ENCODE measurements around the gene PPFIA4.

Gene PPFIA4

DNA sequence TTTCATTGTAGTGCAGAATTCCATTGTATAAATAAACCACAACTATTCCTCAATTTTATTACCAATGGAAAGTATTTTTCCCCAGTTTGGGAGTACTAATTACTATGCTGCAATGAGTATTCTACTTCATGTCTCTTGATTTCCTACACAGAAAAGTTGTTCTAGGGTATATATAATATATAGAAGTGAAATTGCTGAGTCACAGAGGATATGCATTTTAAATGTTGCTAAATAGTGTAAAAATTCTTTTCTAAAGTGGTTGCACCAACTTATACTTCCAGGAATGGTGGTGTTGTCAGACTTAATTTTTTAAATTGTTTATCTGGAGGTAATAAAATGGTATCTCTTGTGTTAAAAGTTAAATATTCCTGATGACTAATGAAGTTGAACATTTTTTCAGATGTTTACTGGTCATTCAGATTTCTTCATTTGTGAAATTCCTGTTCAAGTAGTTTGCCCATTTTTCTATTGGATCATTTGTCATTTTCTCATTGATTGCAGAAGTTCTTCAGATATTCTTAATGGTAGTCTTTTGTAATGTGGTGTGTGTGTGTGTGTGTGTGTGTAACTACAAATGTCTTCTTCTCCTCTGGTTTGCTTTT is 78.6 kb downstream of the PPFIA4 start:
- no peak for DNase-seq

DNA sequence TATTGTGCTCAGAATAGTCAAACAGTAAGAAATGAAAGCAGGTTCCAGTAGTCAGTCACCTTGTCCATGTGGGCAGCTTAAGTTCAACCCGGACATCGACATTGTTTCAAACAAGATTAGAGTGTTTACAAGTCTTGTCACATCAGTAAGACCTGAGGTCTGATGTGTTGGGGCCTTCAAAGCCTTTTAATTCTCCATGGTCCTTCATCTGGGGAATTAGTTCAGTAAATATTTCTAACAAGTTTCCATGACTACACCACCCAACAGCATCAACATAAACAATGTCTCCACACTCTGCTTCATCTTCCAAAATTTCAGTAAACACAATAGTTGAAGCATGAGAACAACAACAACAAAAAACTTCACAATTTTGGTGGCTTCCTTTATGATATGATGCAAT is 86.2 kb downstream of the PPFIA4 start:
- no peak for DNase-seq

DNA sequence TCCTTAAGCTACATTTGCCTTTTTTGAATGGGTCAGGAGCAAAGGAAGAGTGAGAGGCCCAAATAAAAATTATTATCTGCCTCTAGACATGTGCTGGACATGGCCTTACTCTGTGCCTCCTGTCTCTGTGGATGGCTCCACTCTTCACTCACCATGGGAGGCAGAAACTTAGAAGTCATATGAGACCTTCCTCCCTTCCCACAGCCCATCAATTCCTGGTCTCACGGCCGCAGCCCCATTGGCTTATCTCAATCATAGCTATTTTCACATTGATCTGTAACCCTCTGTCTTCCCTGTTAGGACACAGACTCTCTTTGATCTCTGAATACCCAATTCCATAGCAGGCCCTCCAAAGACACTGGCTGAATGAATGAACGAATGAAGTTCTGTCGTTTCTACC is 87.0 kb downstream of the PPFIA4 start:
- DNase-seq = no peak

DNA sequence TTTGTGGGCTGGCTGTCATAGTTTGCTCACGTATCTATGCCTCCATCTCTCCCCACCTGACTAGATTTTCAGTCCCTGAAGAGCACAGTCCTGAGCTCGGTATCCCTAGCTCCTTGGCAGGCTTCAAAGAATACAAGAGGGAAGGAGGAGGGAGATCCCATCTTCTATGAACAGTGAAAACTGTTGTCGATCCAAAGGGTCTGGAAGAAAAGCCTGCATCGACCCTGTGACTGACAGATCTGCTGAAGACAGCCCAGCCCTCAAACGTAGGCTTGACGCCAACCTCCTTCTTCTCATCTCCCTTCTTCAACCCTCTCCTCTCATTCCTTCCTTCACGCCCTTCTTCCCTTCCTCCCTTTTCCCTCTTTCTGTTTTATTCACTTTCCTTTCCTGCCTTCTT is 87.9 kb downstream of the PPFIA4 start:
- no peak for DNase-seq

DNA sequence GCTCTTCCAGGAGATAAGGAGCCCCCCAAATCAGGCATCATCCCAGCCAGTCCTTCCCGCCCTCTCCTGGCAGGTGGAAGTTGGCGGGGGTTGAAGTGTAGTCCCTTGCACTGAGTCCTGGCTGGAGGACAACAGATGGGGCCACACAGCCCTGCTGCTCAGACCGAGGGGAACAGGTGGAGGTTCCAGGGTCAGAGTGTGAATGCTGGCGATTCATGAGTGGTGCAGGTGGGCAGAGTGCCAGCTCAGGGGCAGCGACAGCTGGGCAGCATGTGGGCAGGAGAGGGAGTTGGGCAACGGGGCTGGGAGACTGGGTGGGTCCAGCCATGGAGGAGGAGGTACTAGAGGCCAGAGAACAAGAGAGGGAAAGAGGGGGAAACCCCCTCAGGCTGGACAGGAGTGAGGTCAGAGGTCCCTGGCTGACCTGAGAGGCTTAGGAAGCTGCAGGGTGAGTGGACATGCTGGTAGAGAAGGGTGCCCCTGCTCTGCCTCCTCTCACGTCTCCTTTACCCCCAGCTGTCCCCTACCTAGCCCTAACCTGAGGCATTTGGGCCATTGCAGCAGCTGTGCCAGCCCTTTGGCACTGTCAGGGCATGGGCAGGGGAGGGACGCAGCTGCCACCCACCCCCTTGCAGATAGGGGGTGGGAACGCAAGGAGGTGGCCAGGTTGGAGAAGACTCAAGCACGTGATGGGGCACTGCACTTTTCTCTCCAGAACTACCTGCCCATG is 90.0 kb downstream of the PPFIA4 start:
- DNase-seq = no peak

DNA sequence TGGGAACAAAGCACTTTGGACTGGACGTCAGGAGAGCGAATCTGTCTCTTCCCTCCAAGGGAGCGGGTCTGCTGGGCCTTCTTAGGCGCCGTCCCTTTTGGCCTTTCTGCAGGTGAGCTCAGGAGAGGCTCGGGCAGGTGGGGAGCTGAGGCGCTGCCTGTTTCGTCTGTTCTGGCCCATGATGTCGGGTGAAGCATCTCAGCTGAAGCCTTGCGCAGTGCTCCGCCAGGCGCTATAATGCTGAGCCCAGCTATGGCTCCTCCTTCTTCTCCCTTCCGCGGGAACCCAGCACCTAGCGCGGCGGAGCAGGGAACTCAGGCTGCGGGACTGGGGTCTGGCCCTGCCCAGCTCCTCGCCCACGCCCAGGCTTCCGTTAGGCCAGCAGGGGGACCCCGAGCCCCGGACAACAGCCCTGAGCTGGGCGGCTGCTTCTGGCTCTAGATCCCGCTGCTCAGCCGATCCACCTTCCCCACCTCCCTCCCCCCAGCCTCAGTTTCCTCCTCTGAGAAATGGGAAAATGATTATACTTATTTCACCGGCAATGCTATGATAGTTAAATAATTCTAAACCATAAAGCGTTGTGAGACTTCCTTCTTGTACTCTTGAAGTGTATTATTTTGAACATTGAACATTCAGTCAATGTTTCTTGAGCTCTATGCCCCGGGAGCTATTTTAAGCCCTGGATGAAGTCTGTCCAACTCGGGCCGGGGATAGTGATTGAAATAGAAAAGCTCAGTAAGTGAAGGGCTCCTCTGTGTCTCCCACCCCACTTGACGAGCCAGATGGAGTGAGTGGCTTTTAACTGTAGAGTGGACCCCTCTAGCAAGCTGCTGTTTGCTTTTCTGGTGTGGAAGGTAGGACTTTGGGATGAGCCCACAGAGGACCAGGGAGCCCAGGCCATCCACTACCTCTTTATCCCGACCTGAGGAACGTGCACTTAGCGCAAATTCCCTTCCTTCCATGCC is 91.6 kb downstream of the PPFIA4 start:
- peak; percentile 12 for DNase-seq

DNA sequence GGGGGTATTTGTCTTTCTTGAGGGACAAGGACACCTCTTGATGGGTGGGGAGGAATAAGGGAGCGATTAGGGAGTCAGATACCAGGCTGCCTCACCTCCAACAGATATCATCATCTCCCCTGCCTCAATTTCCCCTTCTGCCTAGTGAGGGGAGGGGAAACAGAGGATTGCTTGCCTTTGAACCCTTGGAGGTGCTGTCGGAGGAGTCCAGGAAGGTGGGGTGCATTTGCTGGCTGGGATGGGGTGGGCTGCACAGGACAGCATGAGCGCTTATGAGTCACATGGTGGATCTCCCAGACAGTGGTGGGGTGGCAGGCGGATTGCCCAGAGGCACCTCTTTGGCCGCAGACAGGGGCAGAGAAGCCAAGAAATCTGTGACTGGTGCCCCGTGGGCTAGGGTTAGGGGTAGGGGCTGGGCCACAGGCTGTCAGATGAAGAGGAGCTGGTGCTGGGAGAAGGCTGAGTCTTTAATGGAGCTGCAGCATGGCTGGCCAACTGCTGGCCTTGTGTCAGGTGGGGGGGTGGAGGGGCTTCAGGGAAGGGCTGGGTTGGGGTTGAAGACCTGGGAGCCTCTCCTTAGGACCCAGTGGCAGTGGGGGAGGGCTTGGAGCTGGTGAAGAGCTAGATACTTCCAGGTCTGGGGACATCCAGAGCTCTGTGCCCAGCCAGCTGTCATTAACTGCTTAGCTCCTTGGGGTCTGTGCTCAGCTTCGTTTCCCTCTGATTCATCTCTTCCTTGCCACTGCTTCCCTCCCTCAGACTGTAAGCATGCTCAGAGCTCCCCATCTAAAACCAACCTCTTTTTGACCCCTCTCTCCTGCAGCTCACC is 94.2 kb downstream of the PPFIA4 start:
- no peak for DNase-seq

DNA sequence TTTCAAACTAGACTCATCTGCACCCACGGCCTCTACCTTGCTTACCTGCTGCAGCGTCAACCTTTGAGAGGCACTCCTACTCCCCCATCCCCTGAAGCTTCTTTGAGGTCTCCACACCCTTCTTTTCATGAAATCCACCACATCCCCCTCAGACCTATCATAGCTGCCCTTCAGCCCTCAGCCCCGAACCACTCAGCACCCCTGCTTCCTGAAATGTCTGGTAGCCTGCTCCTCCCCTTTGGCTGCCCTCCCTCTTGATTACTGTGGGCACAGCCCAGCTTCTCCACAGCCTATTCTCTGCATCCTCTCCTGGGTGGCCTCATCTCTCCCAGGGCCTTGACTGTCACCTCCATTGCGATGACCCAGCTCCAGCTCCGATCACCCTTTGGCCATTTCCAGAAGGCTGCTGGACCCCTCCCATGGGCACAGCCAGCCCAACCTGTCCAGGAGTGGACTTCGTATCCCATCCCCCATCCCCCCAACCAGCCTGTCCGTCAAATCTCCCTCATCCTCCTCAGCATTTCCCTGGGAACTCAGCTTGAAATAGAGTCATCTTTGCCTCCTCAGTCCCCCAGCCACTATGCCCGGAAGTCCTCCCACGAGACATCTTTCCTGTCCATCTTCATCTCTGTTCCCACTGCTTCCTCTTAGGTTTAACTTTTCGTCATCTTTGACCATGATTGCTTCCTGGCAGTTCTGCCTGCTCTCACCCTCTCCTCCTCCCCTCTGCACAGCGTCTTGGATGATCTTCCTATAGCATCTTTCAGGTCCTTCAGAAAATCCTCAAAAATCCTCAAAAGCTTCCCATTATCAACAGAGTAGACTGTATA is 95.1 kb downstream of the PPFIA4 start:
- no peak for DNase-seq

DNA sequence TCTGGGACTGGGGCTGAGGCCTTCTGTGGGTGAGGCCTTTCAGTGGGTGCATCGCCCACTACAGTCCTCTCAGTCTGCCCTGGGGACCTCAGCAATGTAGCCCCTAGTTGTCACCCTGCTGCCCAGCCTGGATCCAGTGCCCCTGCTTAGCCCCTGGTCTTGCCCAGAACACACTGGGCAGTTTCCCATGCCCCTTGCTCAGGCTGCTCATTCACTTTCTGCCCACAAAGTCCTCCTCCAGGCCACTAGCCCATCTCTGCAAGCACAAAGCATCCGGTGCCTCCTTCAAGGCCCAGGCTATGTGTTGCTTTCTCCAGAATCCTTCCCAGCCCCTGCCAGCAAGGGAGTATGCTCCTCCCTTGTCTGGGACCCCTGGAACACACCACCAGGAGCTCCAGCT is 95.9 kb downstream of the PPFIA4 start:
- no peak for DNase-seq

DNA sequence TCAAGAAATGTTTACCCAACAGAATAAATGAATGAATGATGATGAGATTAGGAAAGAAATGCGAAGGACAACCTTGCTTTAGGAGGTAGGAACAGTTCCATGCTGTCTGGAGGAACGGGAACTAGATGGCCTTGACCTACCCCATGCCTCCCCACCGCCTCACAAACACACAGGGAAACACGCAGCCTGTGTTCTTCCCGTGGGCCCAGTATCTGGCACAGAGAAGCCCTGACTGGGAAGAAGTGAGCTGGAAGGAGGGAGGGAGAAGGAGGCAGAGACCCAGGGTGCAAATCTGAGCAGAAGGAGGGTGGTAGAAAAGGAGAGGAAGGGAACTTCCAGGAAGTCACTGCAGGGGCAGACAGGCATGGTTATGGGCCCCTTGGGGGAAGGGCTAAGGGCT is 97.7 kb downstream of the PPFIA4 start:
- no peak for DNase-seq

DNA sequence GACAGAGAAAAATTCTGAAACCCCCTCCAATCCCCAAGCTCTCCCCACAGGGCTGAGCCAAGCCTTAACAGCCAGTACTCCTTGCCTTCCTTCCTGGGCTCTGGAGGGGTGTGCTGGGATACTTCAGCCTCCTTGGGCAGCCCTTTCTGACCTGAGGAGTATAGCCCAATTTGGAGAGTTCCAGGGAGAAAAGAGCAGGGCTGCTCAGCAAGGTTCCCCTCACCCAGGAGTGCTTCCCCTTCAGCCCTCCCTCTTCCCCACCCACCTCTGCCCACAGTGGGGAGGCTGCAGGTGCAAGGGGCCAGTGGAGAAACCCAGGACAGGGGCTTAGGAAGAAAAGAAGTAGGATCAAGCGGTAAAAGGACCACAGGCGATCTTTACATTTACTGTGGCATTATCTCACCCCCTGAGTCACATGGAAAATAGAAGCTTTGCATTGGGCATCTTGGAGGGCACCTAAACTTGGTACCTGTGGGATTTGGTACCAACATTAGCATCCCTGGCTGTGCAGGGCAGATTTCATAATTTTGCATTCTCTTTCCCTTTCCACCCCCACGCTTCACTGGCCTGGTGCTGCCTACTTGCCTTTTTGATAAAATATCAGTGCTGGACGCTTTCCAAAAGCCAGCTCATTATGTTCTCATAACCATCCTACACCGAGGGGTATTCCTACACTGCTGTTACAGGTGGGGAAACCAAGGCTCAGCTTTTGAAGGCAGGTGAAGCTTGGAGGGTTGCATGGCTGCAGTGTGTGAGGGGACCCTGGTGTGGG is 98.4 kb downstream of the PPFIA4 start:
- no peak for DNase-seq

DNA sequence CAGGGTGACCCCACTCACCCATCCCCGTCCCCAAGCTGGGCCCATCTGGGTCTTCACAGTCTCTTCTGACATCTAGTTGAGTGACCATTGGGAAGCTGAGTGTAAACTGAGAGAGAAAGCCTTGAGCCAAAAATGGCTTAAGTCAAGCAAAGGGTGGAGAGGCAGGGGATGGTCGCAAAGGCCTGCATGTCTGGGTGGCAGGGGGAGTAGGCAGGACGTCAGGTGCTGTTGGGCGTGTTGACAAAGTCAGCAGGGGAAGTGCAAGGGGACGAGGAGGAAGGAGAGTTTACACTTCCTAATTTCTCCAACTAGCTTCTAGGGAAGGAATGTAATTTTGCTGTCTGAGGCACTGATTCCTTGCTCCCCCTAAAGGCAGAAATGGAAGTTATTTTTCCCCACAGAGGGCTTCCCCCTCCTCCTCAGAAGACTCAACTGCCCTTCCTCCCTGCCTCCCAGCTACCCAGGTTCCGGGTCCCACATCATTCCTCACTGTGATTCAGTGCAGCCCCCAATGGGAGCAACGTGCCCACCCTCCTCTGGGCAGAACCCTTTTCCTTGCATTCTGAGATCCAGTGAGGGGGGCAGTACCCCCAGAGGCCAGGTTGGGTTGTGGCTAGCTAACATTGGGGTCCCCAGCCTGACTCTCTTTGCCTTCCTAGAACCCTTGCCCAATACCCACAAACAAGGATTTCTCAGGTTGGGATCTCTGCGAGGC is 100.0 kb downstream of the PPFIA4 start:
- no peak for DNase-seq

DNA sequence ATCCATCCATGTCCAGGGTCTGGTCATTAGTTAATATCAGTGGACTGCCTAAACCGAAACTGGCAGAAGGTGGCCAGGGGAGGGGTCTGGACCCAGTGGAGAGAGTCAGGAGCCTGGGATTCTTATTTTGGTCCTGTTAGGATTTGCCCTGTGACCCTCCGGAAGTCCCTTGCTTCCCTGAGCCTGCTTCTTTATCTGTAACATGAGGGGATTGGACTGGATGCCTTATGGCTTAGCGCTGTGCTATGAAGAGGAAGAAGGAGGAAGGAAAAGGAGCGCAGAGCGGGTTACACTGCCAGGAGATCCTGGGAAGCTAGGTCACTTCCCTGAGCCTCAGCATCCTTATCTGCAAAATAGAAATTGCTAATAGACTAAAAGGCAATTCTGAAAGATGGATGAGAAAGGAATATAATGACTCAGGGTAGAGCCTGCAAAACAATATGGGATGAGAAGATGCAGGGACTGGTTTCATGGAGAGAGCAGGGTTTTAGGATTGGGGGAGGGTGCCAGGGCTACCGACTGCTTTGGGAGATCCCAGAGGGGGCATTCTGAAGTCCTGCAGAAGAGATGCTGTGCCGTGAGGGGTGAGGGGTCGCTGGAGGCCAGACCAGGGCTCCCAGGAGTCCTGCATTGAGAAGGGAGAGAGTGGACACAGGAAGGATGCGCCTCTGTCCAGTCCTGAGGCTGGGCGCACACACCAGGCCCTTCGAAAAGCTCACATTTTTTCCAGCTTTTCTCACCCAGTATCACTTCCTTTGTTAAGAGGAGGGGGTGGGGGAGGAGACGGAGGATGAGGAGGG is 100.8 kb downstream of the PPFIA4 start:
- DNase-seq = no peak

DNA sequence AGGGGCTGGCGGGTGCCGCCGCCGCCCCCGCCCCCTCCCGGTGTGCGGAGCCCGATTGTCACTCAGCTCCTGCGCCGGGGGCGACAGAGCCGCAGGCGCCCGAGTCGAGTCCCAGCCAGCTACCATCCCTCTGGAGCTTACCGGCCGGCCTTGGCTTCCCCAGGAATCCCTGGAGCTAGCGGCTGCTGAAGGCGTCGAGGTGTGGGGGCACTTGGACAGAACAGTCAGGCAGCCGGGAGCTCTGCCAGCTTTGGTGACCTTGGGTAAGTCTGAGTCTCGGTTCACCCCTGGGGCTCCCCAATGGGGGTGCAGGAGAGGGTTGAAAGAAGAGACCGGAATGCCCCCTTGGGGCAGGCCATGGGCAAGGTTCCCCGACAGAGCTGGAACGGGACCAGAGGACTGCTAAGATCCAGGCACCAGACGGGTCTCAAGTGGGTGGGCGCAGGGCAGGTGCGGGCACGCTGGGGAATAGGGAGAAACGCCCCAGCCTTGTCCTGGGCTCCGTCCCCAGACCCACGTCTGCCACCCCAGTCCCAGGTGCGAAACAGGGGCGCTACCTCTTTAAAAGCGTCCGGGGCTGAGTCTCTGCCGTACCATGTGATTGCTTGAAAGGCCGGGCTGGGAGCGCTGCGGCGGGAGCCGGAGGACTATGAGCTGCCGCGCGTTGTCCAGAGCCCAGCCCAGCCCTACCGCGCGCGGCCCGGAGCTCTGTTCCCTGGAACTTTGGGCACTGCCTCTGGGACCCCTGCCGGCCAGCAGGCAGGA is 101.6 kb downstream of the PPFIA4 start, which contains the start of gene ADORA1:
TSS of gene ADORA1 (plus strand) at position 61 of the 765 bp plus-strand sequence. CDS start 1,116 bp downstream, outside the sequence.
- DNase-seq = no peak

DNA sequence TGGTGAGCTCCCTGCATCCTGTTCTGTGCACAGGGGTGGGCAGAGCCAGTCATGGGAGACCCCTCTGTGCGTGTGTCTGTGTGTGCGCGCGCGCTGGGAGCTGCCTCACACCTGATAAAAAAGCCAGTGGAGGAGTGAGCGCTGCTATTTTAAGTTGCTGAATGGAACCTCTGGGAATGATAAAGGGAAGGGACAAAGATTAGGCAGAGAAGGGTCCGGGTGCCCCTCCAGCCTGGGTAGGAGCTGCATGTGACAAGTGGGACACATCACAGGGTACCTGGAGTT is 102.1 kb downstream of the PPFIA4 start:
- no peak for DNase-seq

All from CD4-positive, alpha-beta T cell treated with Interferon gamma for 1 hour (primary cell).